ENCODE results near the gene PLEKHN1.
A peak's percentile ranks its signal among the peaks of the same experiment; 100 is the strongest.
"Not testable (repeated sequence)": the region's sequence is repeated elsewhere in the genome, so short reads cannot be mapped to it uniquely, and the experiment has no call there.

PLEKHN1 gene

GRCh38 chr1:1013105-1013921 lies 47.0 kb downstream of the PLEKHN1 start, which contains the start of gene ISG15:
TSS of gene ISG15 (plus strand) at chr1:1013497. CDS start at chr1:1013574, 77 bp downstream.
- peak; percentile 80 for DNase-seq (ENCODE audit: low read depth)

- DNase-seq (ENCODE audit: low read depth): no peak
Measured at GRCh38 chr1:1013922-1014648, 47.8 kb downstream of the PLEKHN1 start.

- DNase-seq (ENCODE audit: low read depth): no peak
Measured at GRCh38 chr1:1014799-1015681, 48.8 kb downstream of the PLEKHN1 start.

- DNase-seq (ENCODE audit: low read depth): not testable (repeated sequence)
Measured at GRCh38 chr1:1017397-1018320, 51.4 kb downstream of the PLEKHN1 start.

- DNase-seq (ENCODE audit: low read depth): not testable (repeated sequence)
Measured at GRCh38 chr1:1018321-1018685, 52.0 kb downstream of the PLEKHN1 start.

GRCh38 chr1:1019122-1019999 lies 53.1 kb downstream of the PLEKHN1 start:
- DNase-seq (ENCODE audit: low read depth): peak; percentile 82

- no peak for DNase-seq (ENCODE audit: low read depth)
Measured at GRCh38 chr1:1020000-1020404, 53.7 kb downstream of the PLEKHN1 start, which contains the start of gene AGRN. TSS of gene AGRN (plus strand) at chr1:1020120. CDS start at chr1:1020173, 53 bp downstream.

- no peak for DNase-seq (ENCODE audit: low read depth)
Measured at GRCh38 chr1:1020415-1021009, 54.2 kb downstream of the PLEKHN1 start.

- DNase-seq (ENCODE audit: low read depth): no peak
Measured at GRCh38 chr1:1021010-1021919, 55.0 kb downstream of the PLEKHN1 start.

- no peak for DNase-seq (ENCODE audit: low read depth)
Measured at GRCh38 chr1:1021920-1022259, 55.6 kb downstream of the PLEKHN1 start.

- no peak for DNase-seq (ENCODE audit: low read depth)
Measured at GRCh38 chr1:1022302-1023009, 56.2 kb downstream of the PLEKHN1 start.

GRCh38 chr1:1023700-1024099 lies 57.4 kb downstream of the PLEKHN1 start:
- no peak for DNase-seq (ENCODE audit: low read depth)

GRCh38 chr1:1024149-1024770 lies 58.0 kb downstream of the PLEKHN1 start:
- no peak for DNase-seq (ENCODE audit: low read depth)

- DNase-seq (ENCODE audit: low read depth): no peak
Measured at GRCh38 chr1:1024771-1025699, 58.8 kb downstream of the PLEKHN1 start.

Measured in activated T-cell treated with anti-CD3 and anti-CD28 coated beads for 48 hours (primary cell).